B cell (primary cell): Measurements from ENCODE around the gene KIAA1586. TPM values are rescaled to one million over a fixed set of nuclear protein-coding genes. Genes with fewer than 3 reads are reported as not detected.

Source experiments
- ATAC-seq: fragments of 200-7000 bp; cut with Tn5 transposase; one replicate; pipeline ENCODE4 v1.10.0; 2021; ENCODE audit warnings: low read depth, mild to moderate bottlenecking, moderate number of reproducible peaks, moderate library complexity
- CTCF ChIA-PET: fragments of 350-600 bp; sonication (Branson Sonifier 250); formaldehyde crosslinking; loops from one replicate; lab custom pipeline; 2021; ENCODE audit warnings: antibody characterized with exemption, inconsistent platforms; lab: Charles Lee
- POLR2A ChIA-PET: fragments of 350-600 bp; sonication (Branson Sonifier 250); formaldehyde crosslinking; loops from one replicate; lab custom pipeline; 2021; ENCODE audit warnings: antibody characterized with exemption; lab: Charles Lee
- DNase-seq: peaks from one replicate; pipeline ENCODE4 v3.0.0; 2013
- H2AFZ ChIP-seq: 2 replicates; pipeline ENCODE4 v1.6.1; 2012; ENCODE audit warnings: mild to moderate bottlenecking, low read depth, low read length; ENCODE audit not compliant: insufficient read depth, poor library complexity, severe bottlenecking
- H3K27ac ChIP-seq, 2 donors: 1 replicate in 1 of 2; 2 replicates in 1 of 2; pipeline ENCODE4 v1.5.1; 2012 to 2013; ENCODE audit warnings: low read length in 2 of 2, mild to moderate bottlenecking in 2 of 2, moderate library complexity in 1 of 2
- H3K27me3 ChIP-seq, 4 experiments: fragments of 200-600 bp in 1 of 4; sonication (generic) in 1 of 4; replicated peaks in 1 of 4; 1 replicate in 2 of 4; 2 replicates in 2 of 4; pipeline versions ENCODE4 v1.6.1 to v1.7.0; 2013 to 2016; ENCODE audit warnings: low read length in 3 of 4, mild to moderate bottlenecking in 2 of 4, mixed read lengths in 1 of 4, moderate library complexity in 1 of 4; ENCODE audit not compliant: insufficient read depth in 4 of 4, control insufficient read depth in 3 of 4; ENCODE audit errors: control extremely low read depth in 1 of 4
- H3K36me3 ChIP-seq, 2 experiments: replicated peaks in 1 of 2; 1 replicate in 1 of 2; 2 replicates in 1 of 2; pipeline versions ENCODE4 v1.6.1 to v1.7.1; 2013; ENCODE audit warnings: low read length in 1 of 2; ENCODE audit not compliant: insufficient read depth in 2 of 2, control insufficient read depth in 1 of 2; ENCODE audit errors: control extremely low read depth in 1 of 2, extremely low read depth in 1 of 2
- H3K4me1 ChIP-seq, 2 donors: fragments of 200-600 bp in 1 of 2; sonication (generic) in 1 of 2; 1 replicate in 1 of 2; 2 replicates in 1 of 2; pipeline versions ENCODE4 v1.5.1 to v1.6.1; 2013 to 2017; ENCODE audit warnings: low read length in 2 of 2; ENCODE audit not compliant: control insufficient read depth in 2 of 2, insufficient read depth in 2 of 2
- H3K4me2 ChIP-seq: replicated peaks from 2 replicates; pipeline ENCODE3; 2012; ENCODE audit warnings: mild to moderate bottlenecking, low read depth, low read length; ENCODE audit not compliant: poor library complexity, severe bottlenecking
- H3K4me3 ChIP-seq, 5 experiments: fragments of 200-600 bp in 1 of 5; sonication (generic) in 1 of 5; 1 replicate in 3 of 5; 2 replicates in 2 of 5; pipeline versions ENCODE4 v1.5.1 to v1.7.0; 2011 to 2016; ENCODE audit warnings: low read length in 4 of 5, mild to moderate bottlenecking in 4 of 5, low read depth in 2 of 5, control low read depth in 1 of 5, moderate library complexity in 1 of 5; ENCODE audit not compliant: insufficient read depth in 1 of 5; ENCODE audit errors: control extremely low read depth in 1 of 5, extremely low read depth in 1 of 5
- H3K79me2 ChIP-seq: fragments of 200-600 bp; sonication (generic); one replicate; pipeline ENCODE4 v1.6.0; 2016; ENCODE audit warnings: low read length; ENCODE audit not compliant: control insufficient read depth, insufficient read depth
- H3K9ac ChIP-seq: fragments of 200-600 bp; sonication (generic); 2 replicates; pipeline ENCODE4 v1.6.1; 2017; ENCODE audit warnings: mild to moderate bottlenecking, low read length, moderate library complexity
- H3K9me3 ChIP-seq, 3 donors: one replicate each; pipeline versions ENCODE4 v1.6.1 to v1.7.1; 2013; ENCODE audit warnings: low read length in 2 of 3; ENCODE audit not compliant: control insufficient read depth in 2 of 3, insufficient read depth in 1 of 3; ENCODE audit errors: control extremely low read depth in 1 of 3
- H4K20me1 ChIP-seq: 2 replicates; pipeline ENCODE4 v1.6.0; 2012; ENCODE audit warnings: mild to moderate bottlenecking, low read length; ENCODE audit not compliant: insufficient read depth, control insufficient read depth, poor library complexity, severe bottlenecking
- H3K27ac Mint-ChIP-seq: one replicate; pipeline ENCODE4 v1.8.0; 2021; ENCODE audit warnings: mixed read lengths
- H3K27me3 Mint-ChIP-seq: one replicate; pipeline ENCODE4 v1.8.0; 2021; ENCODE audit warnings: mixed read lengths
- H3K4me1 Mint-ChIP-seq: one replicate; pipeline ENCODE4 v1.8.0; 2021; ENCODE audit warnings: mixed read lengths
- H3K4me3 Mint-ChIP-seq: one replicate; pipeline ENCODE4 v1.8.0; 2021; ENCODE audit warnings: mixed read lengths
- H3K9me3 Mint-ChIP-seq: one replicate; pipeline ENCODE4 v1.8.0; 2022; ENCODE audit warnings: mixed read lengths; ENCODE audit not compliant: insufficient read depth
- EZH2 ChIP-seq: IDR thresholded peaks from 2 replicates; pipeline ENCODE4 v1.6.1; 2012; ENCODE audit warnings: borderline replicate concordance, low read depth, mild to moderate bottlenecking, moderate library complexity, low read length; ENCODE audit not compliant: insufficient read depth, poor library complexity, severe bottlenecking
- WGBS: methylation state at CpG from one replicate; pipeline ENCODE4 v1.1.5; 2013; ENCODE audit warnings: missing lambda C conversion rate; ENCODE audit not compliant: insufficient coverage; 5-methylcytosine and 5-hydroxymethylcytosine counted together
- intact Hi-C: fragments of 100-400 bp; cut with micrococcal nuclease; formaldehyde crosslinking; loops from one replicate; pipeline ENCODE4 v1.10.0; 2022
- polyA plus RNA-seq: library from polyadenylated mRNA; depleted of rRNA; stranded (reverse); fragments of >200 nt; gene quantifications from 2 replicates; pipeline ENCODE4 v1.2.3, GENCODE V29; 2012
- total RNA-seq, 2 donors: library from RNA; stranded (reverse); fragments of 120-200 nt in 1 of 2; gene quantifications; 1 replicate in 1 of 2; 2 replicates in 1 of 2; pipeline versions ENCODE4 v1.2.3 to v1.2.4, GENCODE V29; 2013 to 2022
- TF ChIP-seq, protein P1 (sequence below): fragments of 200-600 bp; IDR thresholded peaks from one replicate; pipeline ENCODE4 v1.8.0; 2022; ENCODE audit warnings: antibody characterized with exemption, mild to moderate bottlenecking

Gene KIAA1586
- total and polyA plus RNA-seq, 2 donors (not counting 1 experiment from before 2014, with no cell fraction given), result 1.2 to 16.3 TPM

DNA sequence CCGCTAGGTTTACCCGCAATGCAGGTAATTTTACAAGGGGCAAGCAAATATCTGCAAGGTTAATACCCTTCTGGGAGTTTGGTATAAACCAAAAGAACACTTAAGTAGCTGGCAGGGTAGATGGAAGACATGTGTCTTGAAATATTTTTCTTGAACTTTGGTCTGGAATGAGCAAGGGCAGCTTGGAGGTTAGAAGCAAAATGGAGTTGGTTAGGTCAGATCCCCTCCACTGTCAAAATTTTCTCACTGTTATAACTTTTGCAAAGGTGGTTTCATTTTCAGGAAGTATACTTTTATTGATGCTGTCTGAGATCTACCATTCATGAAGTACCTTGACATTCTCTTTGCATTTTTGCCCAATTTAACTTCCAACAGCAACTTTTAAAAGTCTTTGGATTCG, 13.3 kb upstream of the KIAA1586 start:
- DNase-seq (no peak), ATAC-seq (no peak)
- Histone ChIP-seq H3K79me2 (no peaks in the 10 kb centered on the region), H3K36me3 (no peaks in the 10 kb centered on the region), H3K4me3 (no peak overlapping the region), H3K9ac (no peak overlapping the region), H3K9me3 (no peaks in the 10 kb centered on the region), H4K20me1 (no peaks in the 10 kb centered on the region), H3K4me2 (no peak overlapping the region), H2AFZ (no peak overlapping the region), H3K4me1 (no peaks in the 10 kb centered on the region), H3K27me3 (peaks cover 0 to 7% (median 2%) of the 10 kb centered on the region in 4 experiments), H3K27ac (no peak overlapping the region)
- H3K27me3 Mint-ChIP-seq, result peaks cover 38% of the 10 kb centered on the region
- H3K9me3 Mint-ChIP-seq, result no peaks in the 10 kb centered on the region
- CTCF ChIA-PET, result no interaction called here
- POLR2A ChIA-PET, result no interaction called here
- WGBS, result 100% methylated on average over 1 of the region's 3 CpGs
- intact Hi-C loops, result no loop called here
- TF ChIP-seq, protein P1, sequence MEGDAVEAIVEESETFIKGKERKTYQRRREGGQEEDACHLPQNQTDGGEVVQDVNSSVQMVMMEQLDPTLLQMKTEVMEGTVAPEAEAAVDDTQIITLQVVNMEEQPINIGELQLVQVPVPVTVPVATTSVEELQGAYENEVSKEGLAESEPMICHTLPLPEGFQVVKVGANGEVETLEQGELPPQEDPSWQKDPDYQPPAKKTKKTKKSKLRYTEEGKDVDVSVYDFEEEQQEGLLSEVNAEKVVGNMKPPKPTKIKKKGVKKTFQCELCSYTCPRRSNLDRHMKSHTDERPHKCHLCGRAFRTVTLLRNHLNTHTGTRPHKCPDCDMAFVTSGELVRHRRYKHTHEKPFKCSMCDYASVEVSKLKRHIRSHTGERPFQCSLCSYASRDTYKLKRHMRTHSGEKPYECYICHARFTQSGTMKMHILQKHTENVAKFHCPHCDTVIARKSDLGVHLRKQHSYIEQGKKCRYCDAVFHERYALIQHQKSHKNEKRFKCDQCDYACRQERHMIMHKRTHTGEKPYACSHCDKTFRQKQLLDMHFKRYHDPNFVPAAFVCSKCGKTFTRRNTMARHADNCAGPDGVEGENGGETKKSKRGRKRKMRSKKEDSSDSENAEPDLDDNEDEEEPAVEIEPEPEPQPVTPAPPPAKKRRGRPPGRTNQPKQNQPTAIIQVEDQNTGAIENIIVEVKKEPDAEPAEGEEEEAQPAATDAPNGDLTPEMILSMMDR, result no peak
- no peak for TF ChIP-seq EZH2
- H3K27ac Mint-ChIP-seq, result no peak overlapping the region
- no peaks in the 10 kb centered on the region for H3K4me1 Mint-ChIP-seq
- no peak overlapping the region for H3K4me3 Mint-ChIP-seq

DNA sequence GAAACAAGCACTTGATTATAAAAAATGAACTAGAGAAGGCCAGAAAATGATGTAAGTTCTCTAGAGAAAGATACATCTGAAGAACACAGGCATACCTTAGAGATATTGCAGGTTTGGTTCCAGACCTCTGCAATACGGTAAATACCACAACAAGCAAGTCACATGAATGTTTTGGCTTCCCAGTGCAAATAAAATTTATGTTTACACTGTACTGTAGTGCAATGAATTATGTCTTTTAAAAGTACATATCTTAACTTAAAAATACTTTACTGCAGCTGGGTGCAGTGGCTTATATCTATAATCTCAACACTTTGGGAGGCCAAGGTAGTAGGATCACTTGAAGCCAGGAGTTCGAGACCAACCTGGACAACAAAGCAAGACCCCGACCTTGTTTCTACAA, 10.9 kb upstream of the KIAA1586 start:
- no CpG with 5 or more reads among the region's 3 CpGs for WGBS
- Histone ChIP-seq H3K27me3 (peaks cover 0 to 17% (median 2%) of the 10 kb centered on the region in 4 experiments), H4K20me1 (no peaks in the 10 kb centered on the region), H3K36me3 (no peaks in the 10 kb centered on the region), H2AFZ (no peak overlapping the region), H3K27ac (no peak overlapping the region), H3K4me3 (no peak overlapping the region), H3K9me3 (no peaks in the 10 kb centered on the region), H3K4me2 (no peak overlapping the region), H3K4me1 (no peaks in the 10 kb centered on the region), H3K79me2 (no peaks in the 10 kb centered on the region), H3K9ac (no peak overlapping the region)
- TF ChIP-seq, protein P1, result no peak
- no peak for TF ChIP-seq EZH2
- Mint-ChIP-seq H3K4me3 (no peak overlapping the region), H3K4me1 (no peaks in the 10 kb centered on the region), H3K27ac (no peak overlapping the region), H3K27me3 (peaks cover 43% of the 10 kb centered on the region), H3K9me3 (no peaks in the 10 kb centered on the region)
- POLR2A ChIA-PET, result no interaction called here
- DNase-seq (no peak), ATAC-seq (no peak)
- CTCF ChIA-PET, result interaction anchor here (1.1 to 1.3 kb wide), 2 partner anchors 14 kb away, joined by 4 read pairs; no protein-coding TSS in a partner anchor
- intact Hi-C loops, result no loop called here
